GM19455 (cell line): ENCODE measurements around the gene FBXL14.
A peak's percentile ranks its signal among the peaks of the same experiment; 100 is the strongest.

Source experiments
- ATAC-seq: cut with Tn5 transposase; IDR thresholded peaks from one replicate; pipeline ENCODE4 v1.9.1; 2021; ENCODE audit not compliant: unreplicated experiment

FBXL14 gene

GRCh38 chr12:1540690-1541089, 53.7 kb downstream of the FBXL14 start:
- ATAC-seq: no peak

- no peak for ATAC-seq
Observed at GRCh38 chr12:1539135-1539534, 55.2 kb downstream of the FBXL14 start.

GRCh38 chr12:1536817-1537216, 57.6 kb downstream of the FBXL14 start:
- ATAC-seq: no peak

GRCh38 chr12:1534748-1535147, 59.6 kb downstream of the FBXL14 start:
- no peak for ATAC-seq

- peak; percentile 46 for ATAC-seq
Observed at GRCh38 chr12:1533602-1534304, 60.6 kb downstream of the FBXL14 start.

DNA sequence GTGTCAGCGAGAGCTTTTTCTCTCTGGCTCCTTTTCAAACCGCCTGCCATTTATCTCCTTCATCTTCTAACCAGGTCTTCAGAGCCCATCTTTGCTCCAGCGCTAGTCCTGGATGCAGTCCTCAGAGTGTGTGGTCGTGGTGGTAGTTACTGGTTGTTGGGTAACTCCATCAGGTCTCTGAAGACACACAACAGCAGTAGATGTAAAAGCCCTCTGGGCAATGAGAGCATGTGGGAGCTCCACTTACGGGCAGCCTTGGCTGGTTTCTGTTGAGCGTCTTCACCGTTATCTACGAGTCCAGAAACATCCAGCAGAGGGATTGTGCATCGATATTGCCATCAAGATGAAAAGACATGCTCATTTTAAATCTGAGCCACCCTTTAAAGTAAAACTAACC, 61.2 kb downstream of the FBXL14 start:
- ATAC-seq: peak; percentile 24

GRCh38 chr12:1532375-1533165, 61.8 kb downstream of the FBXL14 start:
- ATAC-seq: no peak

GRCh38 chr12:1531654-1532374, 62.6 kb downstream of the FBXL14 start:
- ATAC-seq: no peak

- ATAC-seq: no peak
Observed at GRCh38 chr12:1531153-1531653, 63.2 kb downstream of the FBXL14 start.

GRCh38 chr12:1530592-1531152, 63.7 kb downstream of the FBXL14 start:
- no peak for ATAC-seq

DNA sequence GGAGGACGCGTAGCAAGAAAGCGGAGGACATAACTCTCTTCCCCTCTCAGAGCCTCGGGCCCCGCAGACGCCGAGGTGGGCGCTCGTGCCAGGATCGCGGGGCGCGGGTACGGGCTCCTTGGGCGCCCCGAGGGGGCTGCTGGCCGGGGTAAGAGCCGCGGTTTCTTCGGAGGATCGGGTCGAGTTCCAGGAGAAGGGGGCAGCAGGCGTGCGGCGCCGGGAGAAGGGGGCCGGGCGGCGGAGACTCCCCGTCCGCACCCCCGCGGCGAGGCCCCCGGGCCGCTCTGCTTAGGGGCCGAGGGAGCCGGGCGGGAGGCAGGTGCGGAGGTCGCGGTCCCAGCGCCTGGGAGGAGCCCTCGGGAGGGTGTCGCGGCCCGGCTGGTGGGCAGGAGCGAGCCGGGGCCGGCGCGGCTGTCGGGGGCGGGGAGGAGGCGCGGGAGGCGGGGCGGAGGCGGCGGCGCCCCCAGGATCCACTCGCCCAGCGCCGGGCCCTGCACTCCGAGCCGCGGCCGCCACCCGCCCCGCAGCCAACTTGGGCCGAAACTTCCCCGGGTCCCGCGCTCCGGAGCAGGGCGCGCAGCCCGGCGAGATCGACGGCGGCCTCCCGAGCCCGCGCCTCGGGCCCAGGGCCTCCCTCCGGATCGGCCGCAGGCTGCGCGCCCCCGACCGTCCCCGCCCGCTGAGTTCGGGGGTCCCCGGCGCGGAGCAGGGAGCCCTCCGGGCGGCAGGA, 64.4 kb downstream of the FBXL14 start:
- ATAC-seq: no peak

DNA sequence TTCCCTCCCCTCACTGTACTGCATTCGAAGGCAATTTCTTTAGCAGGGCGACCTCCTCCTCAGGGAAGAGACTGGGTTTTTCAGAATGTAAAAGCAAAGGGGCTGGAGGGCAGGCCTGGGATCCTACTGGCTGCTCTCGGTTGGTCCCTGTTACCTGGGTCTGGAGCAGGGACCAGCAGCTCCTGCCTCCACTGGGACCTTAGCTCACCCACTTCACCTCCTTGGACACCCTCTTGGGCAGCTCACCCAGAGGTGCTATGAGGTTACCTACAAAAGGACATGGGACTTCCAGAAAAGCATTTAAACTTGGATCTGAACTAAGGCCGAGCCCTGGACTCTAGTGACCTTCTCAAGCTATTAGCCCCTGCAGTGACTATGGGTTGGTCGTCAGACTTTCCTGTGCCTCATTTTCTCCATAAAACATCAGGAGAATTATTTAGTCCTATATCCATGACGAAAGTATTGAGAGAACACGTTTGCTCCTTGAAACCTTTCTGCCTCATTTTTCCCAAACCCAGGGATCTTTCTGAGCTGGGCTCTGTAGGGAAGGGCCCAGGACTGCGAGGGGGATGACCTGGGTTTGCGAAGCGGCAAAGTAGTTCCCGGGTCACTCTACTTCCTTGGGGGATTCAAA, 65.0 kb downstream of the FBXL14 start:
- no peak for ATAC-seq

DNA sequence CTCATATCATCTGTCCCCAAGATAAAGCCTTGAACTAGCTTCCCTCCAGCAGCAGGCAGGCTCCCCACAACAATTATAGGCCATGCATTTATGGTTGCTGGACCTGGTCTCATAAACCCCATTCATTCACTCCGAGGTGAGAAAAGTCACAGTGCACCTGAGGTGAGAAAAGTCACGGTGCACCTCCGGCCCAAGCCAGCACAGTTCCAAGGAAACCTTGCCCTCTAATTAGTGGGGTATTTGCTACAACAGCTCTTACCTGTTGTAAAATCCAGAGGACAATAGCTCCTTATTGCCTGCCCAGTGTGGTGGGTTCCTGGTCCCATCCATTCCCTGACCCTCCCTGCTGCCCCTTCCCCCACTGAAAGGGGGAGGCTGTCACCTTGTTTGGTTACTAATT, 65.6 kb downstream of the FBXL14 start:
- ATAC-seq: no peak

DNA sequence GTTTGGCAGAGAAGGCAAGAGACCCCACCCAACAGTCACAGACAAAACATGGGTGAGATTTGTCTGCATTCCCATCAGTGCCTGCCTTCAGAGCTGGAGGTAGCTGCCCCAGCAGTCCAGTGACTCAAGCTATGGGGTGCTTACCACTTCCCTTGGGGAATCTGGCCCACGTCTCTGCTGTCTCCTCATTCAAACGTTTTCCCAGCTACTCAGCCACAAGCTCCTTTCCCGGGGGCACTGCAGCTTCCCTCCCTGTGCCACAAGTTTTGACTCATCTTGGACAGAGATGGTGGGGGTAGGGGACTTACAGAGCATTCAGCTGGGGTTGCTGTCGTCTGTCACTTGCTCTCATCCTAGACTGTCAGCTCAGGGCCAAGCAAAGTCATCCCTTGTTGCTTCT, 66.6 kb downstream of the FBXL14 start:
- ATAC-seq: no peak

DNA sequence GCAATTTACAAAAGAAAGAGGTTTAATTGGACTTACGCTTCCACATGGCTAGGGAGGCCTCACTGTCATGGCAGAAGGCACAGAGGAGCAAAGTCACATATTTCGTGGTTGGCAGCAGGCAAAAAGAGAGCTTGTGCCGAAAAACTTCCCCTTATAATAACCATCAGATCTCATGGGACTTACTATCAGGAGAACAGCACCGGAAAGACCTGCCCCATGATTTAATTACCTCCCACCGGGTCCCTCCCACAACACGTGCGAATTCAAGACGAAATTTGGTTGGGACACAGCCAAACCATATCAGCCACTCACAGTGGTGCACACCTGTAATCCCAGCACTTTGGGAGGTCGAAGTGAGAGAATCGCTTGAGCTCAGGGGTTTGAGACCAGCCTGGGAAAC, 68.5 kb downstream of the FBXL14 start:
- ATAC-seq: no peak

- no peak for ATAC-seq
Observed at GRCh38 chr12:1523558-1524050, 70.8 kb downstream of the FBXL14 start.

DNA sequence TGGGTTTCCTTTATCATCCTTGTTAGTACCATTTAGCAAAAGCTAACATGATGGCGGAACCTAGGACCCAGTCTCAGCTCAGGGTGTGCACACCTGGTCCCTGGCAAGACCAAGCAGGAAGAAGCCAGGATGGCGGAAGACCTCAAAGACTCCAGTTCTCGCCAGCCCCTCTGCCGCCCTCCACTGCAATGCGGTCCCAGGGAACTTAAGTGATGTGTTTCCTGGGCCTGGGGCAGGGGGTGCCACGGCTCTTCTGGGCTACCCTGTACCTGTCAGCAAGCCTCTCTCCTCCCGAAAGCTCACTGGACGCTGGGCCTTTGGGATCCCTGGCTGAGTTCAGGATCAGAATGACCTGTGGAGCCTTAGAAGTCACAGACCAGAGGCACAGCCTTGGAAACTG, 71.3 kb downstream of the FBXL14 start:
- no peak for ATAC-seq

DNA sequence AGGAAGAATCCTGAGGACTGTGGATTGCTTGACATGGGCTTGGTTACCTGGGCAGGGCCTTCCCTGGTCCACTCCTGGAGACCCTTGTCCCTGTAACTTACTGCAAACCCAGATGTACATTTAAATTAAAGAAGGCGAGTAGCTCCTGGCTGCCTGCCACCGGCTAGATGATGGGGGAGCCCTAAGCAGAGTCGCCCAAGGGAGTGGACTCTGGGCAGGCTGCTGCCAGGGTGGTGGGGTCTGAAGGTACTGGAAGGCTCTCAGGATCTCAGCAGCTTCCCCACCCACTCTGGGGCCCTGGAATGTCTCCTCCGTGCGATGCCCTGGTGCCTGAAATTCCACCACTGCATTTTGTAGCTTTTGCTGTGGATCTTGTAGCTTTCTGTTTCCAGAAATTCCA, 74.7 kb downstream of the FBXL14 start:
- ATAC-seq: no peak

GRCh38 chr12:1518591-1519516, 75.5 kb downstream of the FBXL14 start:
- no peak for ATAC-seq
